ENCODE data around the gene RGS13.

Gene RGS13

GRCh38 chr1:192703283-192704206 is 67.6 kb downstream of the RGS13 start:
- Histone ChIP-seq H3K36me3 (ENCODE audit: insufficient read depth, insufficient read length, low read length) (no peaks in the 10 kb centered on the region), H3K4me1 (ENCODE audit: insufficient read depth, insufficient read length) (no peaks in the 10 kb centered on the region), H3K9me3 (ENCODE audit: insufficient read depth, low read length) (no peaks in the 10 kb centered on the region), H3K4me3 (ENCODE audit: insufficient read length, low read depth) (no peak overlapping the region), H3K27me3 (ENCODE audit: insufficient read depth, insufficient read length) (no peaks in the 10 kb centered on the region), H3K9ac (ENCODE audit: insufficient read length, low read depth) (no peak overlapping the region)
- no peak for DNase-seq (ENCODE audit: low read depth, low spot score)
- TF ChIP-seq ZNF274 (IDR thresholded peaks at IDR 0.05; ENCODE audit: low read depth, low read length) = no peak
- TF ChIP-seq YY1 (IDR thresholded peaks at IDR 0.05; ENCODE audit: insufficient read depth, insufficient read length) = no peak
- no peak for TF ChIP-seq SUZ12 (IDR thresholded peaks at IDR 0.05; ENCODE audit: extremely low read depth, insufficient read depth, insufficient read length)

- H3K4me1 ChIP-seq (ENCODE audit: insufficient read depth, insufficient read length) = no peaks in the 10 kb centered on the region
- no peaks in the 10 kb centered on the region for H3K36me3 ChIP-seq (ENCODE audit: insufficient read depth, insufficient read length, low read length)
- no peaks in the 10 kb centered on the region for H3K9me3 ChIP-seq (ENCODE audit: insufficient read depth, low read length)
- no peak for TF ChIP-seq ZNF274 (IDR thresholded peaks at IDR 0.05; ENCODE audit: low read depth, low read length)
- no peak for TF ChIP-seq YY1 (IDR thresholded peaks at IDR 0.05; ENCODE audit: insufficient read depth, insufficient read length)
- no peak for TF ChIP-seq SUZ12 (IDR thresholded peaks at IDR 0.05; ENCODE audit: extremely low read depth, insufficient read depth, insufficient read length)
- H3K4me3 ChIP-seq (ENCODE audit: insufficient read length, low read depth) = no peak overlapping the region
- H3K27me3 ChIP-seq (ENCODE audit: insufficient read depth, insufficient read length) = no peaks in the 10 kb centered on the region
- DNase-seq (ENCODE audit: low read depth, low spot score) = no peak
- H3K9ac ChIP-seq (ENCODE audit: insufficient read length, low read depth) = no peak overlapping the region
Measured at GRCh38 chr1:192705510-192705909, 69.6 kb downstream of the RGS13 start.

- DNase-seq (ENCODE audit: low read depth, low spot score) = no peak
- no peaks in the 10 kb centered on the region for H3K4me1 ChIP-seq (ENCODE audit: insufficient read depth, insufficient read length)
- no peaks in the 10 kb centered on the region for H3K9me3 ChIP-seq (ENCODE audit: insufficient read depth, low read length)
- H3K4me3 ChIP-seq (ENCODE audit: insufficient read length, low read depth) = no peak overlapping the region
- H3K9ac ChIP-seq (ENCODE audit: insufficient read length, low read depth) = no peak overlapping the region
- TF ChIP-seq ZNF274 (IDR thresholded peaks at IDR 0.05; ENCODE audit: low read depth, low read length) = no peak
- TF ChIP-seq YY1 (IDR thresholded peaks at IDR 0.05; ENCODE audit: insufficient read depth, insufficient read length) = no peak
- TF ChIP-seq SUZ12 (IDR thresholded peaks at IDR 0.05; ENCODE audit: extremely low read depth, insufficient read depth, insufficient read length) = no peak
- H3K36me3 ChIP-seq (ENCODE audit: insufficient read depth, insufficient read length, low read length) = no peaks in the 10 kb centered on the region
- H3K27me3 ChIP-seq (ENCODE audit: insufficient read depth, insufficient read length) = no peaks in the 10 kb centered on the region
Measured at GRCh38 chr1:192706936-192707335, 71.0 kb downstream of the RGS13 start.

GRCh38 chr1:192707978-192708547 is 72.1 kb downstream of the RGS13 start:
- H3K36me3 ChIP-seq (ENCODE audit: insufficient read depth, insufficient read length, low read length) = no peaks in the 10 kb centered on the region
- H3K4me1 ChIP-seq (ENCODE audit: insufficient read depth, insufficient read length) = no peaks in the 10 kb centered on the region
- H3K9me3 ChIP-seq (ENCODE audit: insufficient read depth, low read length) = no peaks in the 10 kb centered on the region
- TF ChIP-seq SUZ12 (IDR thresholded peaks at IDR 0.05; ENCODE audit: extremely low read depth, insufficient read depth, insufficient read length) (no peak), ZNF274 (IDR thresholded peaks at IDR 0.05; ENCODE audit: low read depth, low read length) (no peak), YY1 (IDR thresholded peaks at IDR 0.05; ENCODE audit: insufficient read depth, insufficient read length) (no peak)
- H3K9ac ChIP-seq (ENCODE audit: insufficient read length, low read depth) = no peak overlapping the region
- no peak for DNase-seq (ENCODE audit: low read depth, low spot score)
- H3K4me3 ChIP-seq (ENCODE audit: insufficient read length, low read depth) = no peak overlapping the region
- no peaks in the 10 kb centered on the region for H3K27me3 ChIP-seq (ENCODE audit: insufficient read depth, insufficient read length)

- no peak for TF ChIP-seq ZNF274 (IDR thresholded peaks at IDR 0.05; ENCODE audit: low read depth, low read length)
- TF ChIP-seq SUZ12 (IDR thresholded peaks at IDR 0.05; ENCODE audit: extremely low read depth, insufficient read depth, insufficient read length) = no peak
- no peak for TF ChIP-seq YY1 (IDR thresholded peaks at IDR 0.05; ENCODE audit: insufficient read depth, insufficient read length)
- no peak for DNase-seq (ENCODE audit: low read depth, low spot score)
- no peaks in the 10 kb centered on the region for H3K36me3 ChIP-seq (ENCODE audit: insufficient read depth, insufficient read length, low read length)
- no peak overlapping the region for H3K4me3 ChIP-seq (ENCODE audit: insufficient read length, low read depth)
- no peaks in the 10 kb centered on the region for H3K4me1 ChIP-seq (ENCODE audit: insufficient read depth, insufficient read length)
- no peaks in the 10 kb centered on the region for H3K27me3 ChIP-seq (ENCODE audit: insufficient read depth, insufficient read length)
- no peaks in the 10 kb centered on the region for H3K9me3 ChIP-seq (ENCODE audit: insufficient read depth, low read length)
- no peak overlapping the region for H3K9ac ChIP-seq (ENCODE audit: insufficient read length, low read depth)
Measured at GRCh38 chr1:192709544-192709943, 73.6 kb downstream of the RGS13 start.
